HEK293 (cell line): ENCODE results near the gene SF3B6.

Source experiments
- CTCF ChIA-PET: fragments of 350-600 bp; formaldehyde crosslinking; extraction: SDS; loops from one replicate; lab custom pipeline; 2021; ENCODE audit warnings: antibody characterized with exemption; lab: Yijun Ruan, JAX
- POLR2A ChIA-PET: fragments of 300-600 bp; formaldehyde crosslinking; extraction: SDS; loops from one replicate; lab custom pipeline; 2020; ENCODE audit warnings: antibody characterized with exemption, inconsistent platforms; lab: Yijun Ruan, JAX
- H3K27ac ChIP-seq: fragments of 200-500 bp; sonication (Bioruptor generic); 2 replicates; pipeline ENCODE4 v1.5.1; 2014; ENCODE audit warnings: low read depth, low read length, control low read depth, inconsistent platforms; ENCODE audit errors: extremely low read depth
- H3K36me3 ChIP-seq, 2 experiments: fragments of 200-500 bp in 1 of 2; sonication (Bioruptor generic) in 1 of 2; 1 replicate in 1 of 2; 2 replicates in 1 of 2; pipeline ENCODE4 v1.5.1; 2014 to 2017; ENCODE audit warnings: inconsistent platforms in 2 of 2, low read length in 2 of 2; ENCODE audit not compliant: control insufficient read depth in 2 of 2, insufficient read depth in 1 of 2
- H3K4me1 ChIP-seq: fragments of 200-500 bp; sonication (Bioruptor generic); 2 replicates; pipeline ENCODE4 v1.5.1; 2014; ENCODE audit warnings: mild to moderate bottlenecking, low read length, inconsistent platforms; ENCODE audit not compliant: control insufficient read depth, insufficient read depth
- H3K4me3 ChIP-seq: 2 replicates; pipeline ENCODE4 v1.5.1; 2011; ENCODE audit warnings: low read depth, mild to moderate bottlenecking, control low read depth, low read length, moderate library complexity
- H3K9me3 ChIP-seq: fragments of 200-500 bp; sonication (Bioruptor generic); 2 replicates; pipeline ENCODE4 v1.5.1; 2014; ENCODE audit warnings: low read depth, low read length, inconsistent platforms; ENCODE audit not compliant: control insufficient read depth, insufficient read depth
- CTCF ChIP-seq: fragments of 450-650 bp; formaldehyde crosslinking; IDR thresholded peaks from 2 replicates; pipeline ENCODE4 v1.5.1; 2016; ENCODE audit warnings: missing biosample characterization, missing genetic modification characterization
- PRDM1 ChIP-seq: fragments of 450-650 bp; formaldehyde crosslinking; IDR thresholded peaks from 2 replicates; pipeline ENCODE4; 2016; ENCODE audit warnings: missing biosample characterization, missing genetic modification characterization
- SP3 ChIP-seq: fragments of 450-650 bp; formaldehyde crosslinking; IDR thresholded peaks from 2 replicates; pipeline ENCODE4 v1.5.1; 2016; ENCODE audit warnings: missing biosample characterization, missing genetic modification characterization
- ZBTB11 ChIP-seq: fragments of 450-650 bp; formaldehyde crosslinking; conservative IDR thresholded peaks from 2 replicates; pipeline ENCODE4 v1.5.1; 2016; ENCODE audit warnings: low read depth, missing biosample characterization, missing genetic modification characterization
- ZBTB20 ChIP-seq: fragments of 450-650 bp; formaldehyde crosslinking; IDR thresholded peaks from 2 replicates; pipeline ENCODE4 v1.5.1; 2016; ENCODE audit warnings: missing biosample characterization, missing genetic modification characterization
- ZBTB26 ChIP-seq: fragments of 450-650 bp; formaldehyde crosslinking; optimal IDR thresholded peaks from 2 replicates; pipeline ENCODE3; 2016; ENCODE audit warnings: missing biosample characterization, mild to moderate bottlenecking, missing genetic modification characterization
- ZBTB7A ChIP-seq: fragments of 450-650 bp; formaldehyde crosslinking; IDR thresholded peaks from 2 replicates; pipeline ENCODE4 v1.5.1; 2016; ENCODE audit warnings: low read depth, missing biosample characterization, missing genetic modification characterization
- ZNF10 ChIP-seq: fragments of 450-650 bp; formaldehyde crosslinking; IDR thresholded peaks from 2 replicates; pipeline ENCODE4 v1.5.1; 2017; ENCODE audit warnings: missing biosample characterization, missing genetic modification characterization
- ZNF132 ChIP-seq: fragments of 450-650 bp; formaldehyde crosslinking; IDR thresholded peaks from 2 replicates; pipeline ENCODE4 v1.5.1; 2017; ENCODE audit warnings: missing biosample characterization, missing genetic modification characterization, borderline replicate concordance
- ZNF169 ChIP-seq: fragments of 450-650 bp; formaldehyde crosslinking; IDR thresholded peaks from 2 replicates; pipeline ENCODE4 v1.5.1; 2016; ENCODE audit warnings: missing biosample characterization, missing genetic modification characterization
- ZNF280D ChIP-seq: fragments of 450-650 bp; formaldehyde crosslinking; IDR thresholded peaks from 2 replicates; pipeline ENCODE4 v1.5.1; 2016; ENCODE audit warnings: missing biosample characterization, missing genetic modification characterization
- ZNF292 ChIP-seq: fragments of 450-650 bp; formaldehyde crosslinking; IDR thresholded peaks from 2 replicates; pipeline ENCODE4 v1.5.1; 2016; ENCODE audit warnings: low read depth, missing biosample characterization, missing genetic modification characterization, borderline replicate concordance
- ZNF501 ChIP-seq: fragments of 450-650 bp; formaldehyde crosslinking; IDR thresholded peaks from 2 replicates; pipeline ENCODE4 v1.5.1; 2016; ENCODE audit warnings: missing biosample characterization, missing genetic modification characterization
- ZNF549 ChIP-seq: fragments of 450-650 bp; IDR thresholded peaks from 2 replicates; pipeline ENCODE4 v1.5.1; 2018; ENCODE audit warnings: missing biosample characterization, missing genetic modification characterization, mild to moderate bottlenecking, inconsistent platforms, moderate library complexity
- ZNF596 ChIP-seq: fragments of 450-650 bp; IDR thresholded peaks from 2 replicates; pipeline ENCODE4 v1.5.0; 2018; ENCODE audit warnings: missing biosample characterization, mild to moderate bottlenecking, missing genetic modification characterization, moderate library complexity
- ZNF704 ChIP-seq: fragments of 450-650 bp; formaldehyde crosslinking; IDR thresholded peaks from 2 replicates; pipeline ENCODE4 v1.5.1; 2016; ENCODE audit warnings: missing biosample characterization, missing genetic modification characterization
- ZNF791 ChIP-seq: fragments of 450-650 bp; formaldehyde crosslinking; IDR thresholded peaks from 2 replicates; pipeline ENCODE4 v1.5.1; 2016; ENCODE audit warnings: missing biosample characterization, missing genetic modification characterization
- ZNF837 ChIP-seq: fragments of 450-650 bp; formaldehyde crosslinking; IDR thresholded peaks from 2 replicates; pipeline ENCODE4 v1.5.1; 2016; ENCODE audit warnings: missing biosample characterization, missing genetic modification characterization

Gene SF3B6

GRCh38 chr2:24102677-24103076 lies 26.6 kb upstream of the SF3B6 start:
- TF ChIP-seq SP3 (tag by site-specific recombination) (no peak), ZNF10 (tag by site-specific recombination) (no peak), ZNF280D (no peak), ZNF596 (no peak), ZNF132 (tag by site-specific recombination) (no peak), CTCF (tag by site-specific recombination) (no peak), ZBTB26 (tag by site-specific recombination) (no peak), ZNF837 (tag by site-specific recombination) (no peak), ZNF704 (tag by site-specific recombination) (no peak), ZNF791 (tag by site-specific recombination) (no peak), ZNF169 (no peak), PRDM1 (no peak), ZBTB11 (no peak), ZBTB20 (tag by site-specific recombination) (no peak), ZNF292 (no peak), ZBTB7A (tag by site-specific recombination) (no peak), ZNF549 (tag by site-specific recombination) (no peak), ZNF501 (no peak)
- CTCF ChIA-PET, result no interaction called here

More at GRCh38 chr2:24102677-24103076, 26.6 kb upstream of the SF3B6 start:
- POLR2A ChIA-PET, result no interaction called here
- Histone ChIP-seq H3K9me3 (no peaks in the 10 kb centered on the region), H3K27ac (no peak overlapping the region), H3K4me1 (no peaks in the 10 kb centered on the region), H3K36me3 (no peaks in the 10 kb centered on the region), H3K4me3 (no peak overlapping the region)
